ENCODE measurements around the gene M1AP.

M1AP gene

DNA sequence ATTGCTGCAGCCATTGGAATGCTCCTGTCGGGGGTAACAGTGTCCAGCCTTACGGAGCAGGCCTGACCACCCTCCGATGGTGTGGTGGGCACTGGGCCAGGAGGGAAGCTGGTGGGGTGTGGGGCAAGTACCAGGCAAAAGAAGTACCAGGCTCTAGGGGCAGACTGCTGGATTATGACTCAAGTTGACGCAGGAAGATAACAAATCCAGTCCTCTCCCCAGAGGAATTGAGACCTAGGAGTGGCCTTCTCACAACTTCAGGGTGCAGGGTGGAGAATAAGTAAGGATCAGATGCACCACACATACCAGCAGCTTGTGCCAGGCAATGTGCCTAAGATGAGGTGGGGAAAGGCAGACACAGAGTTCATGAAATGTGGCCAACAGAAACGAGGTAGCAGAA, 43.8 kb upstream of the M1AP start:
- DNase-seq (ENCODE audit: low spot score), result no peak
- TF ChIP-seq, protein P1, sequence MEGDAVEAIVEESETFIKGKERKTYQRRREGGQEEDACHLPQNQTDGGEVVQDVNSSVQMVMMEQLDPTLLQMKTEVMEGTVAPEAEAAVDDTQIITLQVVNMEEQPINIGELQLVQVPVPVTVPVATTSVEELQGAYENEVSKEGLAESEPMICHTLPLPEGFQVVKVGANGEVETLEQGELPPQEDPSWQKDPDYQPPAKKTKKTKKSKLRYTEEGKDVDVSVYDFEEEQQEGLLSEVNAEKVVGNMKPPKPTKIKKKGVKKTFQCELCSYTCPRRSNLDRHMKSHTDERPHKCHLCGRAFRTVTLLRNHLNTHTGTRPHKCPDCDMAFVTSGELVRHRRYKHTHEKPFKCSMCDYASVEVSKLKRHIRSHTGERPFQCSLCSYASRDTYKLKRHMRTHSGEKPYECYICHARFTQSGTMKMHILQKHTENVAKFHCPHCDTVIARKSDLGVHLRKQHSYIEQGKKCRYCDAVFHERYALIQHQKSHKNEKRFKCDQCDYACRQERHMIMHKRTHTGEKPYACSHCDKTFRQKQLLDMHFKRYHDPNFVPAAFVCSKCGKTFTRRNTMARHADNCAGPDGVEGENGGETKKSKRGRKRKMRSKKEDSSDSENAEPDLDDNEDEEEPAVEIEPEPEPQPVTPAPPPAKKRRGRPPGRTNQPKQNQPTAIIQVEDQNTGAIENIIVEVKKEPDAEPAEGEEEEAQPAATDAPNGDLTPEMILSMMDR (IDR thresholded peaks at IDR 0.05; ENCODE audit: borderline replicate concordance, control extremely low read depth, extremely low read depth, insufficient read depth, missing control alignments), result no peak
- in situ Hi-C loops (cut with MboI; ENCODE audit: low sequenced_read_pairs, unreplicated experiment), result loop anchor here (25.0 kb wide), 1 partner anchor 345 kb away; no protein-coding TSS in a partner anchor

DNA sequence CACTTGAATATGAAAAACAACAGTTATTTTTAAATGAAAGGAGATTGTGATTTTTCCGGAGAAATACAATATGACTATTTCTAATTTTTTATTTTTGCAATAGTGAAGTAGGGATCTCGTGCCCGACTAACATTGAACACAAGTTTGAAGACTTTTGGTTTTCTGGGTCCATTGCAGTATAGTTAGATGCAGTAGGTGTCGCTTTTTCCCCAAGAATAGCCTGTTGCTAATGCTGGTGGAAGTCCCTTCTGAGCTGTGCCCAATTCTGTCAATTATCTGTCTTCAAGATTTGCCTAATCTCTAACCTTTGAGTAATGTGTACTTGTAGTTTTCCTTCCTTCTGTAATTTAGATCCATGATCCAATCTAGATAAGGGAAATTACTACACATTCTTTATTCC, 42.4 kb upstream of the M1AP start:
- peak; percentile 75 for DNase-seq (ENCODE audit: low spot score)
- in situ Hi-C loops (cut with MboI; ENCODE audit: low sequenced_read_pairs, unreplicated experiment), result loop anchor here (25.0 kb wide), 1 partner anchor 347 kb away; no protein-coding TSS in a partner anchor
- TF ChIP-seq, protein P1 (IDR thresholded peaks at IDR 0.05; ENCODE audit: borderline replicate concordance, control extremely low read depth, extremely low read depth, insufficient read depth, missing control alignments), result peak; percentile 49

DNA sequence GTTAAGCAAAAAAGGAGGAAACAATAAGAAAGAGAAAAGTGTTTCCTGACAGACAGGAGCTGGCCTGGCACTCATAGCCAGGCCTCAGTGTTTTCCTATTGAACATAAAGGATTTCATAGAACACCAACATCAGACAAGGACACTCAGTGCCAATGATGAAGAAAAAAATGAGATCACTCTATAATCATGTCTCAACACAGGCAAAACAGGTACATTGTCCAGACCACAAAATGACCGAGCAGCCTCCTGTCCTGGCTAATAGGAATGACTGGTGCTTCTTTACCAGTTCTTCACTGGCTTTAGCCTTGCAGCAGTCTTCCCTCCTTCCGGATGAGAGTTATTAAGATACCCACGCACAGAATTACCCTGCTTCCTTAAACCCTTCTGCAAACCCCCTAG, 41.5 kb upstream of the M1AP start:
- in situ Hi-C loops (cut with MboI; ENCODE audit: low sequenced_read_pairs, unreplicated experiment), result loop anchor here (25.0 kb wide), 1 partner anchor 348 kb away; no protein-coding TSS in a partner anchor
- DNase-seq (ENCODE audit: low spot score), result no peak
- TF ChIP-seq, protein P1 (IDR thresholded peaks at IDR 0.05; ENCODE audit: borderline replicate concordance, control extremely low read depth, extremely low read depth, insufficient read depth, missing control alignments), result no peak

DNA sequence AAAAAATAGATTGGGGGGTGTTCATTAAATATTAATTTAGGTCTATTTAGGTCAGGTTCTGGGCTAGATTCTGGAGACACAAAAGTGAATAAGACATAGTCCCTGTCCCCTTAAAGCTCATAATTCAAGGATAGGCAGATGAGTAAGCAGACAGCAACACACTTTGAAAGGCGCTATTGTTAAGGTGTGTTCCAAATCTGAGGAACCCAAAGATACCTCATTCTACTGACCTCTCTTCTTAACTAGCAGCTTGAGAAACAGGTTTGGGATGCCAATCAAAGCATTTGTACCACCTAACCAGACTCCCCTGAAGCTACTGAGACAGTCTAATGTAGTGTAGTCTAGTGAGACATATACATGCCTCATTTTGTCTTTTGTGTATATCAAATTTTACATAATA, 40.8 kb upstream of the M1AP start:
- TF ChIP-seq, protein P1 (IDR thresholded peaks at IDR 0.05; ENCODE audit: borderline replicate concordance, control extremely low read depth, extremely low read depth, insufficient read depth, missing control alignments), result no peak
- in situ Hi-C loops (cut with MboI; ENCODE audit: low sequenced_read_pairs, unreplicated experiment), result loop anchor here (25.0 kb wide), 1 partner anchor 348 kb away; no protein-coding TSS in a partner anchor

DNA sequence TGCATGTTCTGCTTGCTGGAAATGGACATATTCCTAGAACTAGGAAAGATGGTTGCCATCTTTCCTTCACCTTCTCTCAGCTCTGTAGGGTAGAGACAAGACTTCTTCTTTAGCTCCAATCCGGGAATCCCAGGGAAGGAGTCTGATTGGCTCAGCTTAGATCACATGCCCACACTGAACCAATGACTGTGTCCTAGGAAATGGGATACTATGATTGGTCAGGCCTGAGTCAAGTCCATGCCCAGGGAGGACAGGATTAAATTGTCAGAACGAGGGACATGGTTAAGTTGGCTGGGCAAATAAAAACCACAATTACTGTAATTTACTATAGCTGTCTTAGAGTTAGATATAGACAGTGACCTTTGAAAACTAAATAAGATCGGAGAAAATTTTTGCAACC, 37.3 kb upstream of the M1AP start:
- no peak for DNase-seq (ENCODE audit: low spot score)
- in situ Hi-C loops (cut with MboI; ENCODE audit: low sequenced_read_pairs, unreplicated experiment), result loop anchor here (25.0 kb wide), 1 partner anchor 352 kb away; no protein-coding TSS in a partner anchor
- TF ChIP-seq, protein P1 (IDR thresholded peaks at IDR 0.05; ENCODE audit: borderline replicate concordance, control extremely low read depth, extremely low read depth, insufficient read depth, missing control alignments), result no peak

More for the DNA sequence above, 40.8 kb upstream of the M1AP start:
- no peak for DNase-seq (ENCODE audit: low spot score)

DNA sequence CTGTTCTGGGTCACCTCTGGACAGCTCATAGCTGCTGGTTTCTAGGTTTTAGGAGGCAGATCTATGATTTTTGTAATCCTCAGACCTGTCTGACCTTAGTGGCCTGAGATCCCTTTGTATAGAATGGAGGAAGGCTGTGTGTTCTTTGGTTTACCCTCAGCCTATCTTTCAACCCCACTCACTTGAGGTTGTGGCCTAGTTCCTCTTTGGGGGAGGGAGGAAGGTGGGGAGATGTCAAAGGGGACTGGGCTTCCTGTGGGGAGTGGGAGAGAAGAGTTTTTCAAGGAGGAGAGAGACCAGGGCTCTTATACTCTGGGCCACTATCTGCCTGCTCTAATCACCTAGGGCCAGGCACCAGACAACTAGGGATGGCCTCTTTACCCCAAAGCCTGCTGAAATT, 34.4 kb upstream of the M1AP start:
- DNase-seq (ENCODE audit: low spot score), result no peak
- TF ChIP-seq, protein P1 (IDR thresholded peaks at IDR 0.05; ENCODE audit: borderline replicate concordance, control extremely low read depth, extremely low read depth, insufficient read depth, missing control alignments), result no peak
- in situ Hi-C loops (cut with MboI; ENCODE audit: low sequenced_read_pairs, unreplicated experiment), result loop anchor here (25.0 kb wide), 1 partner anchor 355 kb away; no protein-coding TSS in a partner anchor
